ENCODE results near the gene PPP1R13B.
"Not testable (repeated sequence)": the region's sequence is repeated elsewhere in the genome, so short reads cannot be mapped to it uniquely, and the experiment has no call there.

PPP1R13B gene

GRCh38 chr14:103805708-103806107 is 41.7 kb downstream of the PPP1R13B start:
- Histone ChIP-seq H3K4me1 (ENCODE audit: control insufficient read depth in 1 of 2, insufficient read depth in 1 of 2, low read depth in 1 of 2, low read length in 1 of 2) (no peaks in the 10 kb centered on the region), H3K27me3 (peaks cover 14% of the 10 kb centered on the region), H3K27ac (no peak overlapping the region), H3K9me3 (no peaks in the 10 kb centered on the region), H3K36me3 (no peaks in the 10 kb centered on the region), H3K4me3 (ENCODE audit: low read depth in 1 of 2, low read length in 1 of 2) (no peak overlapping the region)
- no peak for TF ChIP-seq CTCF (IDR thresholded peaks at IDR 0.05)

- Histone ChIP-seq H3K27me3 (peaks cover 14% of the 10 kb centered on the region), H3K9me3 (no peaks in the 10 kb centered on the region), H3K27ac (no peak overlapping the region), H3K36me3 (no peaks in the 10 kb centered on the region), H3K4me1 (ENCODE audit: control insufficient read depth in 1 of 2, insufficient read depth in 1 of 2, low read depth in 1 of 2, low read length in 1 of 2) (no peaks in the 10 kb centered on the region), H3K4me3 (ENCODE audit: low read depth in 1 of 2, low read length in 1 of 2) (no peak overlapping the region)
- TF ChIP-seq CTCF (IDR thresholded peaks at IDR 0.05): no peak
Observed at GRCh38 chr14:103803661-103804060, 43.7 kb downstream of the PPP1R13B start.

GRCh38 chr14:103802356-103802755 is 45.0 kb downstream of the PPP1R13B start:
- no peak for TF ChIP-seq CTCF (IDR thresholded peaks at IDR 0.05)
- H3K27ac ChIP-seq: no peak overlapping the region
- no peaks in the 10 kb centered on the region for H3K36me3 ChIP-seq
- no peaks in the 10 kb centered on the region for H3K9me3 ChIP-seq
- H3K4me1 ChIP-seq (ENCODE audit: control insufficient read depth in 1 of 2, insufficient read depth in 1 of 2, low read depth in 1 of 2, low read length in 1 of 2): no peaks in the 10 kb centered on the region
- H3K4me3 ChIP-seq (ENCODE audit: low read depth in 1 of 2, low read length in 1 of 2): no peak overlapping the region
- H3K27me3 ChIP-seq: peaks cover 14% of the 10 kb centered on the region

- H3K9me3 ChIP-seq: no peaks in the 10 kb centered on the region
- no peak overlapping the region for H3K4me3 ChIP-seq (ENCODE audit: low read depth in 1 of 2, low read length in 1 of 2)
- H3K36me3 ChIP-seq: no peaks in the 10 kb centered on the region
- no peak for TF ChIP-seq CTCF (IDR thresholded peaks at IDR 0.05)
- no peak overlapping the region for H3K27ac ChIP-seq
- no peaks in the 10 kb centered on the region for H3K4me1 ChIP-seq (ENCODE audit: control insufficient read depth in 1 of 2, insufficient read depth in 1 of 2, low read depth in 1 of 2, low read length in 1 of 2)
- H3K27me3 ChIP-seq: peaks cover 5% of the 10 kb centered on the region
Observed at GRCh38 chr14:103801459-103801858, 45.9 kb downstream of the PPP1R13B start.

- not testable (repeated sequence) for H3K36me3 ChIP-seq; H3K4me3 ChIP-seq (ENCODE audit: low read depth in 1 of 2, low read length in 1 of 2); H3K27ac ChIP-seq; H3K4me1 ChIP-seq (ENCODE audit: control insufficient read depth in 1 of 2, insufficient read depth in 1 of 2, low read depth in 1 of 2, low read length in 1 of 2); H3K27me3 ChIP-seq; H3K9me3 ChIP-seq
Observed at GRCh38 chr14:103793192-103793591, 54.2 kb downstream of the PPP1R13B start.

GRCh38 chr14:103788086-103788485 is 59.3 kb downstream of the PPP1R13B start:
- Histone ChIP-seq H3K9me3 (no peaks in the 10 kb centered on the region), H3K27me3 (no peaks in the 10 kb centered on the region), H3K4me3 (ENCODE audit: low read depth in 1 of 2, low read length in 1 of 2) (no peak overlapping the region), H3K4me1 (ENCODE audit: control insufficient read depth in 1 of 2, insufficient read depth in 1 of 2, low read depth in 1 of 2, low read length in 1 of 2) (no peaks in the 10 kb centered on the region), H3K36me3 (no peaks in the 10 kb centered on the region), H3K27ac (no peak overlapping the region)
- no peak for TF ChIP-seq CTCF (IDR thresholded peaks at IDR 0.05)
